GM10248 (cell line): Measurements from ENCODE around the gene DZANK1.

Source experiments
- CTCF ChIA-PET: fragments of 300-600 bp; sonication (Branson Sonifier 250); formaldehyde crosslinking; extraction: SDS; loops from one replicate; lab custom pipeline; 2021; ENCODE audit warnings: antibody characterized with exemption; lab: Yijun Ruan, JAX
- POLR2A ChIA-PET: fragments of 350-650 bp; sonication (Branson Sonifier 250); formaldehyde crosslinking; extraction: SDS; loops from one replicate; lab custom pipeline; 2020; ENCODE audit warnings: antibody characterized with exemption; lab: Yijun Ruan, JAX
- DNase-seq: peaks from one replicate; pipeline ENCODE4 v3.0.0; 2012; ENCODE audit errors: extremely low spot score
- CTCF ChIP-seq: IDR thresholded peaks from 2 replicates; pipeline ENCODE4 v1.5.1; 2012; ENCODE audit warnings: mild to moderate bottlenecking, low read depth; ENCODE audit errors: extremely low read depth, missing control alignments, control extremely low read depth

DZANK1 gene

DNA sequence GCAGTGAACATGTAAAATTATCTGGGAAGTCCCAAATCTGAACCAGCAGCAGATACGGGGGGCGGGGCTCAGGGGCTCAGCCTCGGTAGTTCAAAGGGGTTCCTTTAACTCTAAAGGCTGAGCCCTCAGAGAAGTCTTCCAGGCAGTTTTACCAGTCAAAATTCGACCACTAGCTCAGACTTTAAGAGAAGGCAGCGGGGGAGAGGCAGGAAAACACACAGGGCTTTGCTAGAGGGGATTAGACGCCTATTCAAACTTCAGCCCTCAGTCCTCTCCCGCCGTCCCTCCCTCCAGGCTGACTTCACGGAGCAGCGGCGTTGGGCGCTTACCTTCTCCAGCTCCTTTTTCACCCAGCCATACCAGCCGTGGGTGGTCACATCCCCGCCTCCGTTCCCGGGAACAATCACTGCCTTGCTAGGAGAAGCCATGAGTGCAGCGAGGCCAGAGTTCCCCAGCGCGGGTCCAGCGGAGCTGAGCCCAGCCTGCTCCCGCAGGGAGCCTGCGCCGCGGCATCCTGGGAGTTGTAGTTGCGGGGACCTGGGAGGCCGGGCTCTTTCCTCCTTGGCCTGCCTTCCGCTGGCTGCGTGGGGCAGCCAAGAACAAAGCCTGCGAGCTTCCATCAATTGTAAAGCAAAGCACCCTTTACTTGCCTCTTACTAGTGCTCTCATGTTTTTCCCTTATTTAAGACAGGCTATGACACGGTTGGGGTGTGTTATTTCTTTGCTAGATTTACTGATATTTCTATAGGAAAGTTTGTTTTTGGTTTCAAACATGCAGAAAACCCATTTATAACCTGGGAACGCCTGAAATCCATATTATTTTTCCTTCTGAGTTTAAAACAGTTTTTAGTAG is 30.1 kb upstream of the DZANK1 start, which contains the start of gene RBBP9:
TSS of gene RBBP9 (minus strand) at position 486 of the 853 bp plus-strand sequence. CDS start at position 428, 58 bp downstream.
- ChIA-PET CTCF (interaction anchor here (1.1 to 3.3 kb wide), 4 partner anchors 10 to 44 kb away, joined by 3 to 35 read pairs (median 6); partner anchors contain the start of gene SEC23B), POLR2A (interaction anchor here (0.7 to 2.4 kb wide), 2 partner anchors 10 to 30 kb away, joined by 5 to 18 read pairs; partner anchors contain the start of genes DZANK1 and SEC23B)
- no peak for TF ChIP-seq CTCF
- DNase-seq, result peak; percentile 88

DNA sequence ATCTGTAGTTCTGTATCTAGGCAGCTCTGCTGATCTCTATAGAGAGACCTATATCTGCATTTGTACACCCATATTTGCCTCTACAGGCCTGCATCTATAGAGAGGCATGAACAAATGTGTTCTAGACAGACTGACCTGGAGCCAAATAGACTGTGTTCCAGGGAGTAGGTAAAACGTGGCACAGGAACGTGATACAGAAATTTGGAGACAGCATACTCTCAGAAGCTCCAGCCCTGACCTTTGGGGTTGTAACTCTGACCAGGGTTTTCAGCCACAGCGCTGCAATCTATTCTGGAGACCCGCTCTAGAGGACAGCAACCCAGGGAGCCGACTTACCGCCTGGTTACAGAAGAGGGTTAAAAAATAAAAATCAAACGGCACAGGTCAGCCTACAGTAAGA is 29.2 kb upstream of the DZANK1 start:
- CTCF ChIA-PET, result interaction anchor here (1.1 to 3.3 kb wide), 5 partner anchors 9 to 33 kb away, joined by 3 to 35 read pairs (median 4); partner anchors contain the start of gene SEC23B
- DNase-seq, result no peak

DNA sequence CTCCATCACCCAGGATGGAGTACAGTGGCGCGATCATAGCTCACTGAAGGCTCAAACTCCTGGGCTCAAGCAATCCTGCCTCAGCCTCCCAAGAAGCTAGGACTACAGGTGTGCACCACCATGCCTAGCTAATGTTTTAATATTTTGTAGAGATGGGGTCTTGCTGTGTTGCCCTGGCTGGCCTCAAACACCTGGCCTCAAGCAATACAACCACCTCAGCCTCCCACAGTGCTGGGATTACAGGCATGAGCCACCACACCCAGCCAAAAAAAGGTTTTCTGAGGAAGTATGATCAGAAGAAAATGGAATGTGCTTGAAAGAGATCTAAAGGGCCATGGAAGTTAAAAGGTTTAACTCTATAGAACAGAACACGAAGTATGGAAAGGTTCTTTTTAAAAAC is 21.5 kb upstream of the DZANK1 start:
- TF ChIP-seq CTCF, result no peak
- POLR2A ChIA-PET, result no interaction called here
- CTCF ChIA-PET, result interaction anchor here (3.8 kb wide), 1 partner anchor 21 kb away, joined by 12 read pairs; the partner anchor contains the start of genes DZANK1 and POLR3F
- no peak for DNase-seq

More for the DNA sequence above, 29.2 kb upstream of the DZANK1 start:
- POLR2A ChIA-PET, result interaction anchor here (0.7 to 2.4 kb wide), 2 partner anchors 11 to 29 kb away, joined by 5 to 18 read pairs; partner anchors contain the start of genes DZANK1 and SEC23B
- TF ChIP-seq CTCF, result no peak

- CTCF ChIA-PET, result interaction anchor here (1.1 kb wide), 1 partner anchor 11 kb away, joined by 4 read pairs; no protein-coding TSS in a partner anchor
- TF ChIP-seq CTCF, result no peak
- DNase-seq, result no peak
- POLR2A ChIA-PET, result no interaction called here
These were observed 14.8 kb upstream of the DZANK1 start for GRCh38 chr20:18481596-18481995.

DNA sequence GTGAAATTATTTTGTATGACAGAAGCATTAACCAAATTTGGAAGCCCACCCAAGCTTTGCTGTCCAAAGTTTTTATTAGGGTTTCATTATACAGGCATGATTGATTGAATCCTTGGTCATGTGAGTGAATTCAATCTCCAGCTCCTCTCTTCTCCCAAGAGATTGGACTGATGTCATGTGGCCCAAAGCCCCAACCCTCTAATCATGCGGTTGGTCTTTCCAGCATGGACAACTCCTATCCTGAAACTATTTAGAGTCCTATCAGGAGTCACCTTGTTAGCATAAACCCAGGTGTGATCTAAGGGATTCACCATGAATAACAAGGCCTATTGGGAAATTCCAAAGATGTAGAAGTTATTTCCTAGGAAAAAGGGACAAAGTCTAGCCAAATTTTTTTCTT is 11.0 kb upstream of the DZANK1 start:
- ChIA-PET POLR2A (no interaction called here), CTCF (interaction anchor here (2.3 kb wide), 1 partner anchor 11 kb away, joined by 4 read pairs; the partner anchor contains the start of genes DZANK1 and POLR3F)
- TF ChIP-seq CTCF, result no peak
- no peak for DNase-seq

DNA sequence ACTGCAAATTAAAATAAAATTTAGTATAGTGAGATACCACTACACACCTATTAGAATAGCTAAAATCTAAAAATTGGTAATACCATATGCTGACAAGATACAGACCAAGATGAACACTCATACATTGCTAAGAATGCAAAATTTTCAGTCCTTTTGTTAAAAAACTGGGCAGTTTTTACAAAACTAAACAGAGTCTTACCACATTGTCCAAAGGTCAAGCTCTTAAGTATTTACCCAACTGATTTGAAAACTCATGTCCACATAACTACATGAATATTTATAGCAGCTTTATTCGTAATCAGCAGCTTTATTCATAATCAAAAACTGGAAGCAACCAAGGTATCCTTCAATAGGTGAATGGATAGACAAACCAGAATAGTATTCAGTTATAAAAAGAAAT is 10.4 kb upstream of the DZANK1 start:
- TF ChIP-seq CTCF, result no peak
- POLR2A ChIA-PET, result no interaction called here
- CTCF ChIA-PET, result interaction anchor here (2.3 kb wide), 1 partner anchor 10 kb away, joined by 4 read pairs; the partner anchor contains the start of genes DZANK1 and POLR3F
- no peak for DNase-seq
